VCaP (cell line): Measurements from ENCODE around the gene SGSM2.

Experiments
- H3K27ac ChIP-seq: fragments of 450-650 bp; 2 replicates; pipeline ENCODE4 v1.5.1; 2017
- CTCF ChIP-seq: fragments of 450-650 bp; conservative IDR thresholded peaks from 2 replicates; pipeline ENCODE4 v1.5.1; 2017; ENCODE audit warnings: mild to moderate bottlenecking, moderate library complexity

Gene SGSM2

GRCh38 chr17:2369039-2369438 lies 31.7 kb downstream of the SGSM2 start:
- no peak overlapping the region for H3K27ac ChIP-seq

GRCh38 chr17:2369551-2370210 lies 32.4 kb downstream of the SGSM2 start:
- no peak for TF ChIP-seq CTCF

More at GRCh38 chr17:2369039-2369438, 31.7 kb downstream of the SGSM2 start:
- TF ChIP-seq CTCF: no peak

GRCh38 chr17:2370211-2370589 lies 32.9 kb downstream of the SGSM2 start:
- H3K27ac ChIP-seq: no peak overlapping the region
- TF ChIP-seq CTCF: no peak

More at GRCh38 chr17:2369551-2370210, 32.4 kb downstream of the SGSM2 start:
- H3K27ac ChIP-seq: no peak overlapping the region

- no peak overlapping the region for H3K27ac ChIP-seq
- no peak for TF ChIP-seq CTCF
Observed at GRCh38 chr17:2371183-2372130, 34.2 kb downstream of the SGSM2 start.

GRCh38 chr17:2372180-2372579 lies 34.9 kb downstream of the SGSM2 start:
- no peak for TF ChIP-seq CTCF

GRCh38 chr17:2372681-2373080 lies 35.4 kb downstream of the SGSM2 start:
- TF ChIP-seq CTCF: no peak
- no peak overlapping the region for H3K27ac ChIP-seq

More at GRCh38 chr17:2372180-2372579, 34.9 kb downstream of the SGSM2 start:
- H3K27ac ChIP-seq: no peak overlapping the region

GRCh38 chr17:2373179-2373578 lies 35.9 kb downstream of the SGSM2 start:
- no peak overlapping the region for H3K27ac ChIP-seq
- no peak for TF ChIP-seq CTCF
